Activated T-helper 17 cell treated with anti-CD3 and anti-CD28 coated beads, Interleukin-2, amount 50 U/mL, for 72 hours (primary cell): ENCODE measurements around the gene LRP1B. TPM values are rescaled to one million over a fixed set of nuclear protein-coding genes. Genes with fewer than 3 reads are reported as not detected.

Experiments used
- ATAC-seq: fragments of 150-1000 bp; cut with Tn5 transposase; replicated peaks from 2 replicates; pipeline ENCODE4 v1.10.0; 2021; ENCODE audit warnings: mild to moderate bottlenecking, moderate library complexity
- H3K27ac Mint-ChIP-seq: one replicate; pipeline ENCODE4 v1.8.0; 2022; ENCODE audit warnings: mixed read lengths
- H3K27me3 Mint-ChIP-seq: one replicate; pipeline ENCODE4 v1.8.0; 2022; ENCODE audit warnings: mixed read lengths
- H3K36me3 Mint-ChIP-seq: one replicate; pipeline ENCODE4 v1.8.0; 2022; ENCODE audit warnings: low read depth, mild to moderate bottlenecking, mixed read lengths
- H3K4me1 Mint-ChIP-seq: one replicate; pipeline ENCODE4 v1.8.0; 2022; ENCODE audit warnings: mixed read lengths
- H3K4me3 Mint-ChIP-seq: one replicate; pipeline ENCODE4 v1.8.0; 2022; ENCODE audit warnings: mild to moderate bottlenecking, mixed read lengths
- H3K9me3 Mint-ChIP-seq: one replicate; pipeline ENCODE4 v1.8.0; 2022; ENCODE audit warnings: mixed read lengths
- total RNA-seq, 2 donors: library from RNA; stranded (reverse); gene quantifications; one replicate each; pipeline ENCODE4 v1.2.3, GENCODE V29; 2022

LRP1B gene
- total RNA-seq, 2 donors from 2014 or later: not detected

DNA sequence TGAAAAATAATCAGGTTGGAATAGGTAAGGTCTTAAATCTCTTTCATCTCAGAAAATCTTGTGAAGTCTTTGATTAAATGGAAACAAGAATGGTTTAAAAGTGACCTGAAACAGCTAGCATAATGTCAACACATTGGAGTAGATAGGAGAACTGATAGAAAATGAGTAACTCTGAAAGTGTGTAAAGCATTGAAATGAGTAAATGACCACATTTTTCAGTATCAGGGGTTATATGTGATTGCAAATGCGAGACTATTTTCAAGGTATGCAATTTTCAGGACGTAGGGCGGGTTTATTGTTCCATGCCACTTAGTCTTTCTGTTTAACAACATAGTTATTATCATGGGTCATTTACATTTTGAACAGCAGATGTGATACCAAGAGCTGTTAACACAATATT is 1383.2 kb downstream of the LRP1B start:
- Mint-ChIP-seq H3K4me1 (no peaks in the 10 kb centered on the region), H3K27me3 (no peaks in the 10 kb centered on the region), H3K9me3 (peaks cover 3% of the 10 kb centered on the region), H3K27ac (no peak overlapping the region), H3K36me3 (no peaks in the 10 kb centered on the region), H3K4me3 (no peak overlapping the region)
- peak; percentile 45 for ATAC-seq

DNA sequence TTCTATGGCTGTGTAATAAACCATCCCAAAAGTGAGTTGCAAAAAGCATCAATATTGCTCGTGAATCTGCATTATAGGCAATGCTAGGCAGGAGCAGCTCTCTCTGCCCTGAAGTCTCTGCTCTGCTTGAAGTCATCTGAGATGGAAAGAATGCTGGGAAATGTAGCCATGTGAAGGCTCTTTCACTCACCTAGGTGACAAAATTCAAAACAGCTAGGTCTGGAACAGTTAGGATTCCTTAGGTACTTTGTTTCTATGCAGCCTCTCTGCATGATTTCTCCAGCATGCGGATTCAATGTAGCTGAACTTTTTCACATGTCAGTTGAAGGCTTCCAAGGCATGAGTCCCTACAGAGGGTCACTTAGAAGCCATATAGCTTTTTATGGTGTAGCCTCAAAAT is 1383.7 kb downstream of the LRP1B start:
- H3K27me3 Mint-ChIP-seq: no peaks in the 10 kb centered on the region
- H3K4me1 Mint-ChIP-seq: no peaks in the 10 kb centered on the region
- peaks cover 3% of the 10 kb centered on the region for H3K9me3 Mint-ChIP-seq
- no peak for ATAC-seq
- H3K36me3 Mint-ChIP-seq: no peaks in the 10 kb centered on the region
- no peak overlapping the region for H3K27ac Mint-ChIP-seq
- no peak overlapping the region for H3K4me3 Mint-ChIP-seq

DNA sequence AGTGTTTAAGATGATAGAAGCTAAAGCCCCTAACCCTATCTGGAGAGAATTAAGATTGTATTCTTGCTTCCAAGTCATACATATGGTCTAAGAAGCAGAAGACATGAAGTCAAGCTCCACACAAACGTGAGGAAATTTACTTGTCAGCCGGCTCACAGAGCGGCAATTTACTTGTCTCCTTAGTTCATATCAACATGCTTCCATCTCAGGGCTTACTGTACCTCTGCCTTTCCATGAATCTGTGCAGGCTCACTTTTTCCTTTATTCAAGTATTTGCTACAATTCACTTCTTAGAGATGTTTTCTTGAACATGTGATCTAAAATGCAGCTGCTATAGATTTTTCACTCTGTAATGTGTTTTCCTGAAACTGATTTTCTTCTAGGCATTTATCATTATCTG is 1386.4 kb downstream of the LRP1B start:
- H3K27ac Mint-ChIP-seq: no peak overlapping the region
- H3K27me3 Mint-ChIP-seq: no peaks in the 10 kb centered on the region
- no peak overlapping the region for H3K4me3 Mint-ChIP-seq
- H3K9me3 Mint-ChIP-seq: peaks cover 7% of the 10 kb centered on the region
- no peaks in the 10 kb centered on the region for H3K36me3 Mint-ChIP-seq
- H3K4me1 Mint-ChIP-seq: no peaks in the 10 kb centered on the region
- no peak for ATAC-seq

GRCh38 chr2:140737006-140737405 is 1393.8 kb downstream of the LRP1B start:
- H3K36me3 Mint-ChIP-seq: no peaks in the 10 kb centered on the region
- no peak overlapping the region for H3K27ac Mint-ChIP-seq
- peaks cover 20% of the 10 kb centered on the region for H3K9me3 Mint-ChIP-seq
- no peak for ATAC-seq
- no peaks in the 10 kb centered on the region for H3K27me3 Mint-ChIP-seq
- H3K4me1 Mint-ChIP-seq: no peaks in the 10 kb centered on the region
- H3K4me3 Mint-ChIP-seq: no peak overlapping the region

DNA sequence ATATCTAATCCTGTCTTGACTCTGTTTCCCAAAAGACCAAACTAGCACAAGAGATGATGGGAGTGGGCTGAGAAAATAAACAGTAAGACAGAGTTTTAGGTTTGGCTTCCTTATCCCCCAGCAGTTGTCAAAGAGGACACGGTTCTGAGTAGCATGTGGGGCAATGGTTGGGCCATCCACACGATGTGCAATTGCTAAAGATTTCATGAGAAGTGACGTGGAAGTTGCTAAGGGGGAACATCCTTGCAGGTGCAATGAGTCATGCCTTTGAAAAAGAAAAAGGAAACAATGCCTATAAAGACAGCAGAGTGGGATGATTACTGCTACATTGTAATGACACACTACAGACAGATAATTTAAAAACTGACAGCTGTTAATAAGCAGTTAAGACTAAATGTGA is 1395.8 kb downstream of the LRP1B start:
- Mint-ChIP-seq H3K27ac (no peak overlapping the region), H3K9me3 (peaks cover 22% of the 10 kb centered on the region), H3K36me3 (no peaks in the 10 kb centered on the region), H3K4me1 (no peaks in the 10 kb centered on the region), H3K4me3 (no peak overlapping the region), H3K27me3 (no peaks in the 10 kb centered on the region)
- no peak for ATAC-seq

DNA sequence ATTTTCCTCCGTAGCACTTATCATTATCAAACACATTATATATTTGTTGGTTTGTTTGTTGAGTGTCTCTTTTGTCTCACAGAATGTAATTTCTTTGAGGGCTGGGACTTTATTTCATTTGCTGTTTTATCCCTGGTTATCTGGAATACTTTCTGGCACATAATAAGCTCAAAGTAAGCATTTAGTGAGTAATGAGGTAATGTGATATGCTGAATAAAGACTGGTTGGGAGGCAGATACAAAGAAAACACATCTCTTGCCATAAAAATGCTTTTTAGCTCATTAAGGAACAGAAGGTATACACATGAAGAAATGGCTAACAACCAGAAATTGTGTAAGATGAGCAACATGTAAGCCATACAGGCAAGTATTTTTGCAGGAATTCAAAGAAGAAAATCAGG is 1411.8 kb downstream of the LRP1B start:
- H3K27ac Mint-ChIP-seq: no peak overlapping the region
- peaks cover 6% of the 10 kb centered on the region for H3K9me3 Mint-ChIP-seq
- no peak for ATAC-seq
- H3K4me3 Mint-ChIP-seq: no peak overlapping the region
- H3K27me3 Mint-ChIP-seq: no peaks in the 10 kb centered on the region
- H3K4me1 Mint-ChIP-seq: no peaks in the 10 kb centered on the region
- no peaks in the 10 kb centered on the region for H3K36me3 Mint-ChIP-seq

- Mint-ChIP-seq H3K4me3 (no peak overlapping the region), H3K36me3 (no peaks in the 10 kb centered on the region), H3K27ac (no peak overlapping the region), H3K27me3 (no peaks in the 10 kb centered on the region), H3K9me3 (peaks cover 6% of the 10 kb centered on the region), H3K4me1 (no peaks in the 10 kb centered on the region)
- ATAC-seq: no peak
Measured at GRCh38 chr2:140717481-140717880, 1413.3 kb downstream of the LRP1B start.

- H3K4me3 Mint-ChIP-seq: no peak overlapping the region
- no peaks in the 10 kb centered on the region for H3K27me3 Mint-ChIP-seq
- H3K27ac Mint-ChIP-seq: no peak overlapping the region
- H3K9me3 Mint-ChIP-seq: peaks cover 6% of the 10 kb centered on the region
- ATAC-seq: no peak
- H3K4me1 Mint-ChIP-seq: no peaks in the 10 kb centered on the region
- no peaks in the 10 kb centered on the region for H3K36me3 Mint-ChIP-seq
Measured at GRCh38 chr2:140714586-140714985, 1416.2 kb downstream of the LRP1B start.

DNA sequence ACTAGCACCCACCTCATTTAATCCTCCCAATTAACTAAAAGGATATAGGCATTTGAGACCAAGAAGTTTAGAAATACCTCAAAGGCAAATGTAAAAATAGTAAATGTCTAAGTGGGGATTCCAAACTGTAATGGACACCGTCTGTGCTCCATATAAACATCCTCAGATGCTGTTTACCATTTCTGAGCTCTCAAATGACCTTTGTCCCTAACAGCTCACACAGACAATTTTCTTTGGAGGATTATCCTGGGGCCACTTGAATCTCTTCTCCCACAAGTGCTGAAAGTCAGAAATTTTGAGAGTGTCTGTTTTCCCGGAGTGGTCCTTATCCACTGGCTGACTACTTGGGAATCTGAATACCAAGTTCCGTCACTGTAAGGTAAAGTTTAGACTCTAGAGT is 1418.9 kb downstream of the LRP1B start:
- Mint-ChIP-seq H3K4me3 (no peak overlapping the region), H3K27ac (no peak overlapping the region), H3K9me3 (no peaks in the 10 kb centered on the region), H3K36me3 (no peaks in the 10 kb centered on the region), H3K27me3 (no peaks in the 10 kb centered on the region), H3K4me1 (no peaks in the 10 kb centered on the region)
- ATAC-seq: no peak

GRCh38 chr2:140701726-140702125 is 1429.1 kb downstream of the LRP1B start:
- Mint-ChIP-seq H3K27ac (no peak overlapping the region), H3K4me3 (no peak overlapping the region), H3K36me3 (no peaks in the 10 kb centered on the region), H3K9me3 (peaks cover 4% of the 10 kb centered on the region), H3K27me3 (no peaks in the 10 kb centered on the region), H3K4me1 (no peaks in the 10 kb centered on the region)
- no peak for ATAC-seq

DNA sequence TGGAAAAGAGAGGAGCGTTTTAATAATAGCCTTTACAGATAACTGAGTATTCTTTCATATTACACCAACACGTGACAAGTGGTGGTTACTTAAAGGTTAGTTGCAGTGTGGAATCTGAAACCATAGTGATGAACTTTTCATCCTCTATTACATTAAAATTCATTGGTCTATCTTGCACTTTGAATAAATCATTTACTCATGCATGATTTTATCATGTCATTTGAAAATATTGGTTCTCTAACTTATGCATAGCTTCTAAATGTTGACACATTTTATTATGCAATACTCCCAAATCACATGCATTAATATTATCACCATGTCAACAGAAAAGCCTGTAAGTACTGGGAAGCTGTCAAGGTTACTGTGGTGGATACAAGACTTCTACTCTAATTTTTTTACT is 1432.2 kb downstream of the LRP1B start:
- Mint-ChIP-seq H3K36me3 (no peaks in the 10 kb centered on the region), H3K9me3 (peaks cover 8% of the 10 kb centered on the region), H3K27me3 (no peaks in the 10 kb centered on the region), H3K4me1 (no peaks in the 10 kb centered on the region), H3K4me3 (no peak overlapping the region), H3K27ac (no peak overlapping the region)
- no peak for ATAC-seq

DNA sequence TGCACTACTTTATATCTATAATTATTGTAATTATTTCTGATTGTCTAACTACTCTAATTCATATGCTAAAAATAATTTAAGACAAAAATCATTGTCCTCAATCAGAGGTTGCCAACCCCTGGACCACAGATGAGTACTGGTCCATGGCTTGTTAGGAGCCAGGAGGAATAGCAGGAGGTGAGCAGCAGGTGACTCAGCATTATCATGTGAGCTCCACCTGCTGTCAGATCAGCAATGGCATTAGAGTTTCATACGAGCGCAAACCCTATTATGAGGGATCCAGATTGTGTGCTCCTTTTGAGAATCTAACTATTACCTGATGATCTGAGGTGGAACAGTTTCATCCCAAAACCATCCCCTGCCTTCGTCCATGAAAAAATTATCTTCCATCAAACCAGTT is 1434.4 kb downstream of the LRP1B start:
- no peak overlapping the region for H3K4me3 Mint-ChIP-seq
- H3K27ac Mint-ChIP-seq: no peak overlapping the region
- H3K4me1 Mint-ChIP-seq: no peaks in the 10 kb centered on the region

GRCh38 chr2:140695155-140695554 is 1435.7 kb downstream of the LRP1B start:
- H3K36me3 Mint-ChIP-seq: no peaks in the 10 kb centered on the region
- no peaks in the 10 kb centered on the region for H3K4me1 Mint-ChIP-seq
- ATAC-seq: no peak
- H3K9me3 Mint-ChIP-seq: peaks cover 9% of the 10 kb centered on the region
- H3K4me3 Mint-ChIP-seq: no peak overlapping the region
- no peak overlapping the region for H3K27ac Mint-ChIP-seq
- H3K27me3 Mint-ChIP-seq: no peaks in the 10 kb centered on the region

More for the DNA sequence above, 1434.4 kb downstream of the LRP1B start:
- Mint-ChIP-seq H3K27me3 (no peaks in the 10 kb centered on the region), H3K9me3 (peaks cover 7% of the 10 kb centered on the region), H3K36me3 (no peaks in the 10 kb centered on the region)
- ATAC-seq: no peak

GRCh38 chr2:140687825-140688224 is 1443.0 kb downstream of the LRP1B start:
- no peak overlapping the region for H3K4me3 Mint-ChIP-seq
- H3K4me1 Mint-ChIP-seq: no peaks in the 10 kb centered on the region
- H3K9me3 Mint-ChIP-seq: peaks cover 34% of the 10 kb centered on the region
- no peak for ATAC-seq
- H3K27ac Mint-ChIP-seq: no peak overlapping the region
- H3K27me3 Mint-ChIP-seq: no peaks in the 10 kb centered on the region
- no peaks in the 10 kb centered on the region for H3K36me3 Mint-ChIP-seq

DNA sequence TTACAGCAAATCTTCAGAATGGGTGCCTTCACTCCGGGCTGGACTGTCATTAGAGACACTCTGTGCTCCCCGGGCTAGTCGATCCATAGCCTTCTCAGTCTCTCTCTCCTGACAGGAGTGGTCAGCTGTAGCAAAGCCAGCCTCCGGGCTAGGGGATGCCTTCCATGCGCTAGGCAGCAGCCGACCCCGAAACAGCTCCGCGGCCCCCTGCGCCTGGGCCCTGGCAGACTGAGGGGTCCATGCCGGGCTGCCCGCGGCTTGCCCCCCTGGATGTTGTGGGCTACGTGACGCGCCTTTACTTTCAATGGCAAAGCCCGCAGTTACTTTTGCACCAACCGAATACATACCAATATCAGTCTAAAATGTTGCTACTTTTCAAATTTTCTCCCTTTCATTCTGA is 1447.2 kb downstream of the LRP1B start:
- H3K27me3 Mint-ChIP-seq: no peaks in the 10 kb centered on the region
- ATAC-seq: no peak
- no peak overlapping the region for H3K4me3 Mint-ChIP-seq
- no peaks in the 10 kb centered on the region for H3K4me1 Mint-ChIP-seq
- H3K36me3 Mint-ChIP-seq: no peaks in the 10 kb centered on the region
- peaks cover 28% of the 10 kb centered on the region for H3K9me3 Mint-ChIP-seq
- no peak overlapping the region for H3K27ac Mint-ChIP-seq

DNA sequence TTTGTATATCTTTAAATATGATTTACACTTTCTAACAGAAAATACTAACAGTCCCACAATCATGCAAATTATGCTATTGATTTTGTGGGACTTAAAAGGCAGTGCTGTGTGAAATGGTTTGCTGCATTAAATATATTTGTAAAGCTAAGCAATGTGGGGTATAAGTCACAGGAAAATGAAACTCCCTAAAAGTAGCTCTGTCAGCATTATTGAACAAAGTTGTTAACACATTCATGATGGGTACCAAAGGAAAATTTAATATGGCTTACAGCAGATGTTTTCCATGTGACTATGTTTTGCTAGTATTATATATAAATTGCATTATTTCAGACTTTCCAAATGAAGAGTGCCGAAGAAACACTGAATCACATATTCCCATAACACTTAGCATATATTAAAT is 1450.0 kb downstream of the LRP1B start:
- Mint-ChIP-seq H3K27ac (no peak overlapping the region), H3K4me3 (no peak overlapping the region), H3K36me3 (no peaks in the 10 kb centered on the region), H3K4me1 (no peaks in the 10 kb centered on the region), H3K27me3 (no peaks in the 10 kb centered on the region), H3K9me3 (peaks cover 12% of the 10 kb centered on the region)
- no peak for ATAC-seq
